AG04449 (cell line): Measurements from ENCODE around the gene OS9.

ENCODE experiments used
- CTCF ChIA-PET: fragments of 350-600 bp; formaldehyde crosslinking; extraction: SDS; loops from one replicate; lab custom pipeline; 2021; ENCODE audit warnings: antibody characterized with exemption; lab: Yijun Ruan, JAX
- POLR2A ChIA-PET: fragments of 400-600, 350-600 bp; formaldehyde crosslinking; extraction: SDS; loops from one replicate; lab custom pipeline; 2020; ENCODE audit warnings: antibody characterized with exemption, inconsistent platforms; lab: Yijun Ruan, JAX
- DNase-seq: peaks from one replicate; pipeline ENCODE4 v3.0.0-alpha.2; 2010; ENCODE audit warnings: low read depth, low spot score
- H3K4me3 ChIP-seq: 2 replicates; pipeline ENCODE4 v1.5.1; 2011; ENCODE audit warnings: low read depth, mild to moderate bottlenecking, control low read depth, low read length
- TF ChIP-seq, protein P1 (sequence below): IDR thresholded peaks from one replicate; pipeline ENCODE4 v1.5.1; 2011; ENCODE audit warnings: mild to moderate bottlenecking, moderate library complexity, low read length, control low read depth, inconsistent platforms; ENCODE audit not compliant: insufficient read depth; ENCODE audit errors: missing control alignments

Gene OS9

DNA sequence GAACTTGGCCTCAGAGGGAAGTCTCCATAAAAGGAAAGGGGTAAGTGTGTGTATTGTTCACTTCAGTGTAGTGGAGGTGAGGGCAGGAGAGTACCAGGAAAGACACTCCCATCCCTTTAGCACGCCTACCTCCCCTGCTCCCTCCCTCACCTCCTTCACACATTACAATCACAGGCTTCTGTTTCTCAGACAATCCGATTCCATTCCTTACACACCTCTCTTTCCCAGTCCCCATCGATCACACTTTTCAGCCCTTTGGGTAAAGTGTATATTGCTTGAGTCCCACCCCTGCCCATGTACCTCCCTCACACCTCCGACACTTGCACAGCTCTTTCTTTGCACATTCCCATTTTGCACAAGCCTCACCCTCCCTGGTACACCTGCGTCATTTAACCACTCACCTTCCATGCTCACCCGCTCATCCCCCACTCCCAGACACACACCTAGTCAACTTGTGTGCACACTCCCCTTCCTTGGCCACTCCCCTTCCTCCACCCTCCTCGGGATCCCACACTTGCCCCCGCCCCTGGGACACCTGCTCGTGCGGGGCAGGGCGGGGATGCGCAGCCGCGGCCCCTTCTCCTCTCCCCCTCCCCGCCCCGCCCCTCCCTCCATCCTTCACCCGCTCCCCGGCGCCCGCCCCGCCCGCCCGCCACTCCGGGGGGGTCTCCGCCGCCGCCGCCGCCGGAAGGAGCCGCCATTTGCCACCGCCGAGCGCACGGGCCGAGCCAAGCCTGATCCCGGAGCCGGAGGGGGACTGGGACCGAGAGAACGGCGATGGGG is 60.7 kb downstream of the OS9 start, which contains the start of gene MARCHF9:
Gene MARCHF9, plus strand, starts transcription at position 693 of the 783 bp plus-strand sequence. CDS start 426 bp downstream, outside the sequence.
- DNase-seq: no peak
- TF ChIP-seq, protein P1, sequence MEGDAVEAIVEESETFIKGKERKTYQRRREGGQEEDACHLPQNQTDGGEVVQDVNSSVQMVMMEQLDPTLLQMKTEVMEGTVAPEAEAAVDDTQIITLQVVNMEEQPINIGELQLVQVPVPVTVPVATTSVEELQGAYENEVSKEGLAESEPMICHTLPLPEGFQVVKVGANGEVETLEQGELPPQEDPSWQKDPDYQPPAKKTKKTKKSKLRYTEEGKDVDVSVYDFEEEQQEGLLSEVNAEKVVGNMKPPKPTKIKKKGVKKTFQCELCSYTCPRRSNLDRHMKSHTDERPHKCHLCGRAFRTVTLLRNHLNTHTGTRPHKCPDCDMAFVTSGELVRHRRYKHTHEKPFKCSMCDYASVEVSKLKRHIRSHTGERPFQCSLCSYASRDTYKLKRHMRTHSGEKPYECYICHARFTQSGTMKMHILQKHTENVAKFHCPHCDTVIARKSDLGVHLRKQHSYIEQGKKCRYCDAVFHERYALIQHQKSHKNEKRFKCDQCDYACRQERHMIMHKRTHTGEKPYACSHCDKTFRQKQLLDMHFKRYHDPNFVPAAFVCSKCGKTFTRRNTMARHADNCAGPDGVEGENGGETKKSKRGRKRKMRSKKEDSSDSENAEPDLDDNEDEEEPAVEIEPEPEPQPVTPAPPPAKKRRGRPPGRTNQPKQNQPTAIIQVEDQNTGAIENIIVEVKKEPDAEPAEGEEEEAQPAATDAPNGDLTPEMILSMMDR: no peak
- peak within 1 kb of the TSS; percentile 56 for H3K4me3 ChIP-seq
- ChIA-PET POLR2A (no interaction called here), CTCF (interaction anchor here (0.8 to 1.4 kb wide), 6 partner anchors 9 to 150 kb away, joined by 3 to 5 read pairs (median 3); partner anchors contain the start of gene TSFM)

DNA sequence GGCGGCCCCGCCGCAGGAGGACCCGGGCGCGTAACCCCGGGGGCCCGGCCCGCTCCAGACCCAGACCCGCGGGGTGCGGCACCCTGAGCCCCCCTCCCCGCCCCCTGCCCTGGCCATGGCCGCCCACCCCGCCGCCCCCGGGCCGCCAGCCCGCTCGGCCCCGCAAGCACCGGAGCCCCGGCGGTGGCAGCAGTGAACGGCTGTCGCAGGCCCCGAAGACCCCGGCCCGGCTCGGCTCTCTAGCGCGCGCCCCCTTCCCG is 61.2 kb downstream of the OS9 start:
- no peak for DNase-seq
- H3K4me3 ChIP-seq: peak overlapping the region; percentile 56
- POLR2A ChIA-PET: no interaction called here
- CTCF ChIA-PET: no interaction called here
- TF ChIP-seq, protein P1: no peak

DNA sequence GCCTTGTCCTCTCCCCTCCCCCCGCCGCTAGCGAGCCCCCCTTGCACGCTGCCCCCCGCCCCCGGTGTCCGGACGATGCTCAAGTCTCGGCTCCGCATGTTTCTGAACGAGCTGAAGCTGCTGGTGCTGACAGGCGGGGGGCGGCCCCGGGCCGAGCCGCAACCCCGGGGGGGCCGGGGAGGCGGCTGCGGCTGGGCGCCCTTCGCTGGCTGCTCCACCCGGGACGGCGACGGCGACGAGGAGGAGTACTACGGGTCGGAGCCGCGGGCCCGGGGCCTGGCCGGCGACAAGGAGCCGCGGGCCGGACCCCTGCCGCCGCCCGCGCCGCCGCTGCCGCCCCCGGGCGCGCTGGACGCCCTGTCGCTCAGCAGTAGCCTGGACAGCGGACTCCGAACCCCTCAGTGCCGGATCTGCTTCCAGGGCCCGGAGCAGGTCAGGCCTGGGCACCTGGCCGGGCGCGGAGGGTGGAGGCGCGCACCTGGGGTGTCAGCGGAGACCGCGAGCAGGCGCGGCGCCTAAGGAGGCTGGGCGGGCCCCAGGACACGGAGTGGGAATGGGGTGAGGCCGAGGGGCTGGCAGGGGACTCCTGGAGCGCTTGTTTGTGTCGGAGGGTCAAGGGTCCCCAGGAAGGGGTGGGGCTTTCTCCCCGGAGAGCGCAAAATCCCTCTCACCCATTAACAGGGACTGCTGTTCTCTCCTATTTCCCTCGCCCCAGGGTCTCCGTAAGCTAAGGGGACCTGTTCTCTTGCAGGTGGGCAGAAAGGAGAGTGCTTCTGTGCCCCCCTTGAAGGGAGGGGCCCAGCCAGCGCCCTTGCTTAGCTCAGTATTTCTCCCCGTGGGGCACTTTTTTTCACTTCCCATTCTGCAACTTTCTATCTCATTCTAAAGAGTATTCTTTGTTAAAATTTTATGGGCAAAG is 61.8 kb downstream of the OS9 start:
- ChIA-PET CTCF (interaction anchor here (0.8 to 2.3 kb wide), 22 partner anchors 7 to 185 kb away, joined by 3 to 44 read pairs (median 4); partner anchors contain the start of genes ATP23, CYP27B1, EEF1AKMT3 and METTL1), POLR2A (no interaction called here)
- peak overlapping the region; percentile 56 for H3K4me3 ChIP-seq
- TF ChIP-seq, protein P1: no peak
- no peak for DNase-seq

DNA sequence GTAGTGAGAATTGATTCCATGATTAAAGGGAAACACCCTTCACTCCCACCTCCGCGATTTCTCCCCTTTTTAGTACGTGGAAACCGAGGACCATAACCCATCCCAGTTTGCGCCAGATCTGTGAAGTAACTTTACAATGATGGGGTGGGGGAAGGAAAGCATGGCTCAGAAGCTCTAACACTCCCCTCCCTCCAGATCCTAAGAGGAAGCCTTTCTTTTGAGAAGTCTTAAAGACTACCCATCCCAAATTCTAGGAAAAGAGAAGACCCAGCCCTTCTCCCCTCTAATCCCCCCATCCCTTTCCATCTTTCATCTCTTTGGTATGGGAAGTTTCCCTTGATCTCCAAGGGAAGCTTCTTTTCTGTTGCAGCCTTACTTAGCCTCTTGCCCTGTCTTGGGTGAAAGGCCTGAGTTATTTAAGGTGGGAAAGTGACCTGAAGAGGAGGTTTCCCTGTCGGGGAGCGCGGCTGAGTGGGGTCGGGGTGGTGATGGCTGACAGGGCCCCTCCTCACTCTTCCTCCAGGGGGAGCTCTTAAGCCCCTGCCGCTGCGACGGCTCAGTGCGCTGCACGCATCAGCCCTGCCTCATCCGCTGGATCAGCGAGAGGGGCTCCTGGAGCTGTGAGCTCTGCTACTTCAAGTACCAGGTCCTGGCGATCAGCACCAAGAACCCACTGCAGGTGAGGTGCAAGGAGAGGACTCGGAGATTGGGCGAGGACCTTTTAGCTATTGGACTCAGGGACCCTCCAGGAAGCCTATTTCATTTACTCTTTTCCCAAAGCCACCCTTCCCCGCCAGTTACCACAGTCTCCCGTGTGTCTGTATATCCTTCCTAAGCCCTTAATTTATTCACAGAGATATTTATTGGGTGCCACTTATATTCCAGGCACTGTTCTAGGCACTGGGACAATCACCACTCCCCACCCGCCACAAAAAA is 62.7 kb downstream of the OS9 start:
- POLR2A ChIA-PET: no interaction called here
- peak overlapping the region; percentile 56; the same call in 1 of the 2 replicates for H3K4me3 ChIP-seq
- TF ChIP-seq, protein P1: peak; percentile 83
- DNase-seq: no peak
- CTCF ChIA-PET: interaction anchor here (0.6 to 2.3 kb wide), 28 partner anchors 8 to 298 kb away, joined by 3 to 44 read pairs (median 4); partner anchors contain the start of genes ATP23, CYP27B1, EEF1AKMT3 and METTL1

DNA sequence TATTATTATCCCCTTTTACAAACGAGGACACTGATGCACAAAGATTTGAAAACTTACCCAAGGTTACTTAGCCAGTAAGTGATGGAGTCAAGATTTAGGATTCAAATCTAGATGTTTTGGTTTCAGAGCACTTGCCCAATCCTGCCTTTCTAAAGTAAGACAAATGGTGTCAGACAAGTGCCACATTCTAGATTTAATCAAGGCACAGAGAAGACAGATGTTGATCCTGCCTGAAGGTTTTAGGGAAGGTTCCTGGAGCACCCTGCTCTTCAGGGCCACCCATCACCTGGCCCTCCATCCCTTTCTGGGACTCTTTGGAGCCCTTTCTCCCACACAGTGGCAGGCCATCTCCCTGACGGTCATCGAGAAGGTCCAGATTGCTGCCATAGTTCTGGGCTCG is 63.8 kb downstream of the OS9 start:
- TF ChIP-seq, protein P1: no peak
- no peak for DNase-seq
- CTCF ChIA-PET: interaction anchor here (1.4 to 2.3 kb wide), 4 partner anchors 12 to 45 kb away, joined by 4 to 11 read pairs (median 6); partner anchors contain the start of genes EEF1AKMT3 and METTL1
- POLR2A ChIA-PET: no interaction called here
- H3K4me3 ChIP-seq: no peak overlapping the region
